T47D (cell line): ENCODE results near the gene GRIK3.

Source experiments
- DNase-seq, 2 experiments: peaks; one replicate each; pipeline versions ENCODE4 v3.0.0 to v3.0.0-alpha.2; 2011 to 2012; ENCODE audit warnings: low read depth in 1 of 2, low spot score in 1 of 2
- JUND ChIP-seq: IDR thresholded peaks from 2 replicates; pipeline ENCODE4 v1.6.1; 2012; ENCODE audit warnings: low read depth
- in situ Hi-C: cut with HindIII; loops from 2 replicates; pipeline ENCODE4 v1.10.0; 2016; ENCODE audit warnings: low sequenced_read_pairs, low pct_unique_long_range_greater_than_20kb

The GRIK3 gene

DNA sequence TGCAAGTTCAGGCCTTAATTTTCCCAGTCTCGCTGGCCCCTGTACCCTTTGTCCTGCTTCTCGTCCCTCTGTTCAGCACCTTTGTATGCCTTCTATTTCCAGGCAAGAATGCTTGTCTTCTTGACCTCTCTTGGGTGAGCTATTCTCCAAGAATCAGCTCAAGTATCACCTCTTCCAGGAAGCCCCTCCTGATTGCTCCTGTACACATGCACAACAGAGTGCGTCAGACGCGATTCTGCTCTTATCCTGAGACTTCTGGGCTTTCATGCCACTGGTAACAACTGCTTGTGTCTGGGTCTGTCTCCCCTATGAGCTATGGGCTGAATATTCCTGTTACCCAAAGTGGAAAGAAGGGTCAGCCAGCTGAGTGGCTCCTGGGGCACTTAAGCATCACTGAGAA lies 170.8 kb downstream of the GRIK3 start:
- no peak for TF ChIP-seq JUND
- no peak for DNase-seq
- in situ Hi-C loops: no loop called here

DNA sequence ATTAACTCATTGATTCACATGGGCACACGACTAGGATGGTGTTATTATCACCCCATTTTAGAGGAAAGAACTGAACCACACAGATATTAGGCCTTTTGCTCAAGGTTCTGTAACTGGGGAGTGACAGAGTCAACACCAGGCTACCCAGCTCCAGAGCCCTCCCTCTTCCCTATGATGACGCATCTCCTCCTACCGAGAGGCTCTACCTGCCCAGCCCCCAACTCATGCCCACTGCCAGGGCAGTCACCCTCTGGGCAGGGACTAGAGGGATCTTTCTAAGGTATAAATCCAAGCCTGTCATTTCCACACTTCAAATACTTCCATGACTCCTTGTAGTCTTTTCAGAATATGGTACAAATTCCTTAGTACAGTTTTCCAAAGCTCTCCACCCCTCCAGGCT lies 171.3 kb downstream of the GRIK3 start:
- in situ Hi-C loops: no loop called here

DNA sequence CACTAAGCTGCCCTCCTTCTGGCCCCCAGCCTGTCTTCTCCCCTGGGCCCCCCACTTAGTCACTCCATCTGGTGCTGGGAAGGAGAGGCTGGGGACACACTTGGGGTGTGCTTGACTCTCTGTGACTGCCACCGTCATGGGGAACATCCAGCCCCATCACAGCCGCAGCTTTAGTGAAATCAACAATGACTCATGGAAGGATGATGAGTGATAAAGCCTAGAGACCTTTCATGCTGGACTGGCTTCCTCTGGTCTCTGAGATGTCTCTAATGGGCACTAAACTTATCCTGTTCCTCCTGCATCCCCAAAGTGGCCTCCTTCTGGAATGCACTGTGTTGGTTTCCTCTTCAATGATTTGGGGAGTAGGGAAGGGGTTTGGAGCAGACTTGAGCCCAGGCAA lies 172.9 kb downstream of the GRIK3 start:
- in situ Hi-C loops: no loop called here
- no peak for DNase-seq
- TF ChIP-seq JUND: no peak

More for the DNA sequence above, 171.3 kb downstream of the GRIK3 start:
- TF ChIP-seq JUND: no peak
- no peak for DNase-seq

DNA sequence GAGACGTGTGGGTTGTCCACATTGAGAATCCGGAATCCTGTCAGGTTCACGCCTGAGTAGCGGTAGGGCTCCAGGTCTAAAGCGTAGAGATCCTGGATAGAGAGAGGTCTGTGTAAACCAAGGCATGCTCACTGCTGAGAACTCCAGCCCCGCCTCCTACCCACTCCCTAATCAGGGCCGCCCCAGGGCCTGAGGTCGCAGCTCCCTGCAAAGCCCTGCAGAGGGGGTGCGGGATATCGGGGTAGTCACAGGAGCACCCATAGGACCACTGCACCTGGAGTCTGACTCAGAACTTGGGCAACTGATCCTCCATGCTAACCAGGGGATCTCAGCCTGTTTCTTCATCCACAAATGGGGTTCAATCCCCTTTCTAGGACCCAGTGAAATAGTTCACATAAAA lies 174.4 kb downstream of the GRIK3 start:
- in situ Hi-C loops: no loop called here
- DNase-seq: no peak
- no peak for TF ChIP-seq JUND

DNA sequence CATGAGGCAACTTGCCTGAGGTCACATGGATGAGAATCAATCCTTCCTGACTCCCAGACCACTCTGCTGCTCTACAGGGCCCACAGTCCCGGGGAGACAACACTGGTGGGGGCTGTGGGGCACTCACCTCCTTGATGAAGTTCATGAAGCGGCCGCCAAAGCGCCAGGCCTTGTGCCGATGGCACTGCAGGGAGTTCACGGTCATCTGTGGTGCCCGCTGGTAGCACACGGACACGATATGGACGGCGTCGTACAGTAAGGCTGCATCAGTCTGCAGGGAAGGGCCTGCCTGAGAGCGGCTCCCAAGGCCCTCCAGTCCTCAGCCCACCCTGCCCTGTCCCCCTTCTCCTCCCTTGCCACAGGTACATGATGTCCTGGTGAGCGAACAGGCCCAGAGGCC lies 175.3 kb downstream of the GRIK3 start:
- in situ Hi-C loops: no loop called here
- TF ChIP-seq JUND: no peak
- no peak for DNase-seq

DNA sequence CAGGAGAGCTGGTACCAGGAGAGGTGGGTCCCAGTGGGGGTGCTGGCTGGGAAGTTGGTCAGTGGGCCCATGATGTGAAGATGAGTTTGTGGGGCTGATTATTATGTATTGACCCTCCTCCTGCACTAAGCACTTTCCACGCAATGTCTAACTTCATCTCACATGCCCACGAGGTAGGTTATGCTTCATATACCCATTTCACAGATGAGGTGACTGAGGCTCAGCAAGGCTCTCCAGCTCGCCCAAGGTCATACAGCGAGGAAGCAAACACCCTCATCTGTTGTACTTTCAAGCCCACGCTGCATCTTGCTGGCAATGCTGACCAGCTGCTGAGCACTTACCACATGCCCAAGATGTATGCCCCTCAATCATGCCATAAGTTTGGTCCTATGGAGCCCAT lies 175.8 kb downstream of the GRIK3 start:
- TF ChIP-seq JUND: no peak
- DNase-seq: no peak
- in situ Hi-C loops: no loop called here

DNA sequence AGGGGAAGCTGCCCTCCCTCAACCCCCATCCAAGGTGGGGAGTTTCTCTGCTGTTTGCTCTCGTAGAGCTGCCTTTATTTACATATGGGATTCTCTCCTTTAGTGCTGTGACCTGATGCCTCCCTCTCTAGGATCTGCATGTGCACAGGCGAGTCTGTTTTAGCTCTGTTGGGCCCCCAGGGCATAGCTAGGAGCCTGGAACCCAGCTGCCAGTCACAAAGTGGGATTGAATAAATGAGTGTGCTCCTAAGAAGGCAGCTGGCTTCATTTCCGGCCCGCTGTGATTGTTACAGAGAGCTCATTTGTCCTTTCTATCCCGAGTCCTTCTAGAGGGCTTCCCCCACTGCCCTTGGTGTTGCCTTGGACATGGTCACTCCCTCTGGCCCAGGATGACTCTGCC lies 176.6 kb downstream of the GRIK3 start:
- in situ Hi-C loops: no loop called here
- no peak for DNase-seq
- no peak for TF ChIP-seq JUND

DNA sequence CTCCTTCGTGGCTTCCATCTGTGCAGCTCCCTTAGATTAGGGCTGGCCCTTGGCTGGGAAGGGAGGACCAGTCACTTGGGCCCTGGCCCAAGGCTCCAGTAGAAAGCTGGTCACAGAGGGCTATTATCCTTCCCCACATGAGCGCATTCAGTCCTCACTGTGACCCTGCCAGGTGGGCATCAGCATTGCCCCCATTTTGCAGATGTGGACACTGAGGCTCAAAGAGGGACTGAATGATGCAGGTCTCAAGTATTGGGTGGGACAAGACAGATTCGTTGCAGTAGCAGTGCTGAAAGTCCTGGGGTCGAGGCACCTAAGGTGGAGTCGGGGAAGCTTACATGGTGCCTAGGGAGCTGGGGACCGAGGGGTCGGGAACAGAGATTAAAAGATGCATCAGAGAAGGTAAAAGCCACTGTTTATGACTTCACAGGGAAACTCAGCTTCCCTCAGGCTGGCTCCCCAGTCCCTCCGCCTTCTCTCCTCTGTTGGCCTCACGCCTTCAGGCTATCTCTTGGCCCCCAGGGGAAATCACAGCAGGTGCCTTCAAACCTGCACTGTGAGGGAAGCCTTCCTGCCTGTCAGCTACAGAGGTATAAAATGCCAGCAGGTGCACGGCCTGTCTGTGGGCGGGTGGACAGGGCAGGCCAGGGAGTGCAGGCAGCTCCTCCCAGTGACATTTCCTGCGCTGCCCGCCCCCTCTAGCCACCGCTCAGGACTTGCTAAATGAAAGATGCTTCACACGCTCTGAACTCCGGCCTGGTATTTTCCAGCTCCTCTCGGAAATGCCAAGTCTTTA lies 178.4 kb downstream of the GRIK3 start:
- no peak for TF ChIP-seq JUND
- DNase-seq: no peak
- in situ Hi-C loops: no loop called here

DNA sequence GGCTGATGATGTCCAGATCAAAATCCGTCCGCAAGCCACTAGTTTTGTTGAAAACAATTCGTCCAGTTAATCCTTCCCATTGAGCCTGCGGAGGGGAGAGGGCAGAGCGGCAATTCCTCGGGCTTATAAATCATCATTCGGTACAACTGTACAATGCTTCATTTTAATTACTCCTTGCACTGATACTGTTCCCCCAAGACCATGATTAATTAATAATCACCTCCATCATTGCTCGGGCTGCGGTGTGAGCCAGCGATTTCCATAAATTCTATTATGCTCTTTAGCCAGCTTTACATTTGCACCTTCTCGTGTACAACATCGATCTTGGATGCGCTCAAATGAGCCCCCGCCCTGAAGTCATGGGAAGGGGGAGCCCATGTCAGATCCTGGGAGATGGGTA lies 180.7 kb downstream of the GRIK3 start:
- no peak for DNase-seq
- no peak for TF ChIP-seq JUND
- in situ Hi-C loops: no loop called here

DNA sequence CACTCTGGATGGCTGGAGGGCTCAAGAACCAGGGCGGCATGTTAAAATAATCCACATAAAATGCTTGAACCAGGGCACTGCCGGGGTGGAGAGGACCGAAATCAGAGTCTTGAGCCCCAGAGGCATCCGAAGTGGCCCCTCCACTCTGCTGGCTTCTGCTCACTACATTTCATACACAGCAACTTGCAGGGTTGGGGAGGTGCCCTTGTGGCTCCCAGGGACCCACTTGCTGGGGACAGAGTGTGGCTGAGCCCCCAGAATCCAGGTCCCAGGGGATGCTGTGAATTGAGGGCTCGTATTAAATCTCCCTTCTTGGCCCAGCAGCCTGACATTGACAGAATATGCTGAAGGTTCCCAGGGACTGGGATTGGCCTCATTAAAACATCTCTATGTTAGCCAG lies 181.7 kb downstream of the GRIK3 start:
- in situ Hi-C loops: no loop called here
- no peak for DNase-seq
- no peak for TF ChIP-seq JUND

DNA sequence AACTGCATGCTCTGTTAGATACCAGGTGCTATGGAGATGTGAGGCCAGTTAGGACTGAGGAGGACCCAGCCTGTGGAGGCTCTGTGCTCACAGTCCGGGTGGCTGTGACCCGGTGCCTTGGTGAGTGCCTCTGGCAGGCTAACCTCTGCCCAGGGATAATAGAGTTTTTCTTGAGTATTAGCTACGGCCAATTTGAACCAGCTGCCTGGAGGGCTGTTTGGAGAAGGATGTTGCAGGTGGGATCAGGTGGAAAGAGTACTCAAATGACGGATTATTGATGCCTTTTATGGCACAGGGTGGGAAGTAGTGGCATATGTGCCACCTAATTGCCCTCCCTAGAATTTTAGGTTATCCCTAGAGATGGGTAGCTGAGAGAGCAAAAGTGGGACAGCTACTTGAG lies 182.7 kb downstream of the GRIK3 start:
- no peak for TF ChIP-seq JUND
- no peak for DNase-seq
- in situ Hi-C loops: no loop called here

DNA sequence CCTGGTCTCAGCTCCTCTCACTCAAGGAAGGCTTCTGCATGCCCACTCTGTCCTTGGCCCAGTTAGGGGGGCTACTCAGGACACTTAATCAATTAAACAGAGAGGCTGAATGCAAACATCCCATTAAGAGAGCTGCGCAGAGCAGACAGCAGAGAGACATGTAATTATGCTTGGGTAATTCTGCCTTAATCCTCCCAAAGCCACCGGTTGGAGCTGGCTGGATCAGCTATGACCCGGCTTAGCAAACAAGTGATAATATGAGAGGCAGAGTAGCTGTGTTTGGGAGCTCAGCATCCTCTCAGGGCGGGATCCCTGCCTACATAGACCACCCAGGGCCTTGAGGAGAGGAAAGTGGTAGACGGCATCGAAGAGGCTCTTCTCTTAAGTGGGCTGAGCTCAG lies 183.2 kb downstream of the GRIK3 start:
- in situ Hi-C loops: no loop called here
- DNase-seq: no peak
- TF ChIP-seq JUND: no peak

DNA sequence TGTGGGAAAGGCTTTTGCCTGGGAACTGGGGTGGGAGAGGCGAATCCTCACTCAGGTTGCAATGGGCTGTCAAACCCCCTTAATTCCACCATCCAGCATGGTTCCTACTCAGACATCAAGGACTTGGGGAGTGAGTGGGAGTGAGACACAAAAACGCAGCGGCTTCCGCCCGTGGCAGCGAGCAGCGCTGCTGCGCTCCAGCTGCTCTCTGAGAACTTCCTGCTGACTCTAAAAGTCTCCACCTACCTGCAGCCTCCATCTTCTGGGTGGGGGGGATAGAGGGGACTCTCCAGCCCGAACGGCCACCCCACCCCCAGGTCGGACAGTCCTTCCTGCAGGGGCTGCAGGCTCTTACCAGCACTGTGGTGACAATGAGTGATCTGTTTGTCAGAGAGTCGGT lies 184.4 kb downstream of the GRIK3 start:
- TF ChIP-seq JUND: no peak

DNA sequence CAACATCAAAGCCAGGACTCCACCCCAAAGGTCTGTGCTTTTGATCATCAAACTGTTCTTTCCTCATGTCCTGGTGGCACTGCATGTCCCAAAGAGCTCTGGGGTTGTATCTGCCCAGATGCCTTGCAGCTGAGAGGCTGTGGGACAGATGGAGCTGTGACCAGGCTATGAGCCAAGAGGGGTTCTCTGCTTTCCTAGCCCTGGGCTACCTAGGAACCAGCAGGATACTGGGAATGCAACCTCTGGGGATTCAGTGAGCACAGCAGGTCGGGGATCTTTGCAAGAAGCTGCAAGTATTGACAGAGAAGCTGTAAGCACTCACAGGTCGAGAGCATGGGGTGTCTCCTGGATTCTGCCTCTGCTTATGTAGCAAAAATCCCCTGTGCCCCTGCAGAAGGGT lies 186.6 kb downstream of the GRIK3 start:
- in situ Hi-C loops: no loop called here
- TF ChIP-seq JUND: no peak
- no peak for DNase-seq

More for the DNA sequence above, 184.4 kb downstream of the GRIK3 start:
- DNase-seq: no peak
- in situ Hi-C loops: no loop called here
